ENCODE data around the gene FANCI.
"Not testable (repeated sequence)": the region's sequence is repeated elsewhere in the genome, so short reads cannot be mapped to it uniquely, and the experiment has no call there.

Gene FANCI

DNA sequence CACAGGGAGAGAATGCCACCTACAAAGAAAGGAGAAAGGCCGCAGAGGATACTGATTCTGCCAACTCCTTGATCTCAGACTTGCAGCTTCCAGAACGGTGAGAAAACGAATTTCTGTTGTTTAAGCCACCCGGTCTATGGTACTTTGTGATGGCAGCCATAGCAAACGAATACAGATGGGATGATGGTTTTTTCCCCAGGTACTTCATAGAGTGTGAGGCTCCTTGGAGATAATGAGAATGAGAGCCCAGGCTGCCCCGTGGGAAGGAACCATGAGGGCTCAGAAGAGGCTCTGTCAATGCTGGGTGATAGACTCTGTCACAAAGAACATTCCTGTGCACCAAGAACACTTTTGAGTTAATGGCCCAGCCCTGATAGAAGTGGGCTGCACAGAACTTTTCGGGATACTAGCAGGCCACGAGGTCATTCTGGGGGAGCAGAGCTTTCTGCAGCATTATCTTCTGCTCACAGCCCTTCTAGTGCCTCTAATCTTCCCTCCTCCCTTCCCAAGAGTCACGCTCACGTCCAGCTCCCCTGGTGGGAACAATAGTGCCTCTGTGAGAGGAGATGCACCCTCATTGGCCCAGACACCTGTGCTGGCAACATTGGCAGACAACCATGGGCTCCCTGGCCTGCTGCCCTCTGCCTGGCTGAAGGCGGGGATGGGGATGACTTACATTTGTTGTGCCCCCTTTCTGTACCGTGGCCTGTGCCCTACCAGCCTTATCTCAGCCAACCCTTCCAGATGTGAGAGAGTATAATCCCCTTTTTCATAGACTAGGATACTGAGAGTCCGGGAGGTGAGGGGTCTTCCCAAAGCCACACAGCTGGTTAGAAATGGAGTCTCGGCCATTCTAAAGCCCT lies 17.2 kb upstream of the FANCI start:
- DNase-seq = peak; percentile 91

DNA sequence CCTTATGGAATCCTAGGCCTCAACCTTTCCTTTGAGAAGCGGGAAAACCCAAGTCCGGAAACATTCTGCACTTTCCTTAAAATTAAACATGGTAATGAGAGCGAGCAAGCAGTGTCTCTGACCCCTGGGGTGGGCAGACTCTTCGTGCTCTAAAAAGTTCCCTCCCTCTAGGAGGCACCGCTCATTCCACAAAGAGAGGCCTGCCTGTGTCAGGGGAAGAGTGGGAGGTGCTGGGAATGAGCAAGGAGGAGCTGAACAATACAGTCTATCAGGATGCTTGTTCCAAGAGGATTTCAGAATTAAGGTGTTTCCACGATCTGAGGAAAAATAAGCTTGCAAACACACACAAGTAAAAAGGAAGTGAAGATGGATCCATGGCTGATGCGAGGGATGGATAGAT lies 16.4 kb upstream of the FANCI start:
- no peak for DNase-seq

DNA sequence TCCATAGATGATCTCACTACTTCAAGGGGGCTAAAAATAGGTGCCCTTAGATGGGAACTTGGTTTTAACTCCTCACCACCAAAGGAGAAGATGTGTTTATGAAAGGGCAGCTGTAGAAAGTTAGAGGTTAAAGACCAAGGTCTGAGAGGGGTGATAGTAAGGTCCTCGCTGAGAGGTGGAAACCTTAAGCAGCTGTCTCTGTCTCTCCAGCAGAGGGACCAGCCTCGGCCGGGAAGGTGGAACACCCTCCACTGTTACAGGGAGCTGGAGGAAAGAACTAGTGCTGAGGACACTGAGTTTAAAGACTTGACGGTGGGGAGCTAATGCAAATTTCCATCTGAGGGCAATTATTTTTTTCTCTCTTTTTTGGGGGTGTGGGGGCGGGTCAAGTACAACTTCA lies 13.5 kb upstream of the FANCI start:
- DNase-seq = no peak

DNA sequence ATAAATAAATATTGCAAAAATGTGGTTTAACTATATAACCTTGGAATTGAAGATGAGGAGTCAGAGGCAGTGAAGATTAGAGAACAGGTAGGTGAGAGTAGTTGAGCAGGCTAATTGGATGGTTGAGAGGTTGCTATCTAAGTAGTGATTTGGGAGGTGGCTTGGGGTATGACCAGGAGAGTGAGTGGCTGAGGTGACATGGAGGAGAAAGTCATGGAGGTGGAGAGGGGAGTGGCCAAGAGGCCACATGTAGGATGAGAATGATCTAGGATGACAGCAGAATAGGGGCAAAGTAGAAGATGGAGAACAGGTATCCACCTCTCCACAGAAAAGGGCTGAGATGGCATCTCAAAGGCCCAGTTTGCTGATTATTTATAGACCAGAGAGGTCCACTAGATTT lies 11.9 kb upstream of the FANCI start:
- DNase-seq = no peak

DNA sequence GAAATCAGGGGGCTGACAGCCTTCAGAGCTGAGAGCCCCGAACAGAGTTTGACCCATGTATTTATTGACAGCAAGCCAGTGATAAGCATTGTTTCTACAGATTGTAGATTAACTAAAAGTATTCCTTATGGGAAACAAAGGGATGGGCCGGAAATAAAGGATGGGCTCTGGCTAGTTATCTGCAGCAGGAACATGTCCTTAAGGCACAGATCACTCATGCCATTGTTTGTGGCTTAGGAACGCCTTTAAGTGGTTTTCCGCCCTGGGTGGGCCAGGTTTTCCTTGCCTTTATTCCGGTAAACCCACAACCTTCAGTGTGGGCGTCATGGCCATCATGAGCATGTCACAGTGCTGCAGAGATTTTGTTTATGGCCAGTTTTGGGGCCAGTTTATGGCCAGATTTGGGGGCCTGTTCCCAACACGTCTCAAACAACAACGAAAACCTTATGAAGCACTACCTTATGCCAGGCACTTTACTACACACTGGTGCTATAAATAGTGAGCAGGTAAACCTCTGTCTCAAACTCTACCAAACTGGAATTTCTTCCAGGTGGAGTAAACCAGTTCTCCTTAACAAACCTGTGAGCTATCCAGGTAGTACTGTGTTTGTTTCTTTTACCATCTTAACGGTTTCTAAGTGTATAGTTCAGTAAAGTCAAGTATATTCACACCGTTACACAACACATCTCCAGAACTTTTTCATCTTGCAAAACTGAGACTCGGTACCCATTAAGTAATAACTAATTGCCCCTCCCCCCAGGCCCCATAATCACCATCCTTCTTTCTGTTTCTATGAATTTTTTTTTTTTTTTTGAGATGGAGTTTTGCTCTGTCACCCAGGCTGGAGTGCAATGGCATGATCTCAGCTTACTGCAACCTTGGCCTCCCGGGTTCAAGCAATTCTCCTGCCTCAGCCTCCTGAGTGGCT lies 3.6 kb upstream of the FANCI start:
- not testable (repeated sequence) for DNase-seq

DNA sequence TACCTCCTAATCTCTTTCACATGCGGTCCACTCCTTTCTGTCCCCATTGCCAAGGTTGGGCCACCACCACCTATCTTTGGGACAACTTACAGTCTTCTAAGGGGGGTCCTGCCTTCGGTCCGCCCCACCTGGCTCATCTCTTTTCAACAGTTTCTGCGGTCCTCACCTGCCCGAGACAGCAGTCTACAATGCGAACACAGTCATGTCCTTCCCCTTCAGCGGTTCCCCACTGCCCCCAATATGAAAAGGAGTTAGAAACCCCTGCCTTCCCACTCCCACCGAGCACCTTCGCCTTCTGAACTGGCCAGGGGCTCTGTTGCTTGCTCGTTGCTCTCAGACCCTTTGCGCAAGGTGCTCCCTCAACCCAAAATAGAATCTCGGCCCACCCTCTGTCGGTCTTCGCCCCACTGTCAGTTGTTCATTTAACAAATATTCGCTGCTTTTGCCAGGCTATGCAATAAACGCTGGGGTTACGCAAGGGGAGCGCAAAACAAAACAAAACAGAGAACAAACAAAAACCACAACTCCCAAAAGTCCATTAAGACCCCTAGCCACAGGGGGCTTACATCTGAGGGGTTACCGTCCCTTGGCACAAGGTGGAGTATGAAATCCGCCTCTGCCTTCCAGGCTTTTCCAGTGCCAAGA lies 611 bp upstream of the FANCI start:
- DNase-seq = no peak

DNA sequence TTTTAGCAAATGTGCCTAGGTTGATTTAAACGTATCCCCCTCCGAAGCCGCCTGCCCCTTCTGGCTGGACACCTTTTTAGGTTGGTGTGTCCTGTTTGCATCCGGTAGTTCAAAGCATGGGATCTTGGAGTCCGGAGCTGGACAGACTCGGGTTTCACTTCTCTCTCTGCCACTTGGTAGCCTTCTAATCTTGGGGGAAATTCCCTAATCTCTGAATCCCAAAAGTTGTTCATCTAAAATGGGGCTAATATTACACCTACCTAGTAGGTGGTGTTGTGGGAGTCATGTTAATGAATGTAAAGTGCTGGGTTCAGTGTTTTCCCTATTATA lies 760 bp downstream of the FANCI start:
- DNase-seq = no peak

DNA sequence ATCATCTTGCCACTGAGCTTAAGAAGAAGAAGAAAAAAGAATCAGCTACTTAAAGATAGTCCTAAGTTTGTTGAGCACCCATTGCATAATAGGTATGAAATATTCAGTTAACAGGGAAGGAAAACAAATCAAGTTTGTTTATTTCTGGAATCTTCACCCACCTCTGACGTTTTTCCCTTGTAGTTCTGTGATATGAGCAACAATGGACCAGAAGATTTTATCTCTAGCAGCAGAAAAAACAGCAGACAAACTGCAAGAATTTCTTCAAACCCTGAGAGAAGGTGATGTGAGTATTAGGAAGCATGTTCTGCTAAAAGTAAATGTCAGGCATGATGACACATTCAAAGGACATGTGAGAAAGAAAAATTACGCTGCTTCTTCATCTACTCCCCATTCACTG lies 3.7 kb downstream of the FANCI start:
- DNase-seq = no peak

DNA sequence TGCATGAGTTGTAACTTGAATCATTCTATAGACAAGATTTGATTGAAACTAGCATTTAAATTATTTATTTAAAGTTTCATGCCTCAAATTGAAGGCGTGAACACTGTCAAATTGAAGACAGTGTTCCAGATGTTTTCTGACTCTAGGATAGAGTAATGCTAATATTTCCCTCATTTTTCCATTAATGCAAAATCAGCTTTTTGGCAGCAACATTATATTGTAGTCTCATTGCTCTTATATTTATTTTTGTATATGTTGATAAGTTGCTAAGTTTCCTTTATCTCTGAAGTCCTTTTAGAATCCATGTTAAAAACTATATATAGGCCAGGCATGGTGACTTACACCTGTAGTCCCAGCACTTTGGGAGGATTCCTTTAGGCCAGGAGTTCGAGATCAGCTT lies 4.8 kb downstream of the FANCI start:
- DNase-seq = no peak

DNA sequence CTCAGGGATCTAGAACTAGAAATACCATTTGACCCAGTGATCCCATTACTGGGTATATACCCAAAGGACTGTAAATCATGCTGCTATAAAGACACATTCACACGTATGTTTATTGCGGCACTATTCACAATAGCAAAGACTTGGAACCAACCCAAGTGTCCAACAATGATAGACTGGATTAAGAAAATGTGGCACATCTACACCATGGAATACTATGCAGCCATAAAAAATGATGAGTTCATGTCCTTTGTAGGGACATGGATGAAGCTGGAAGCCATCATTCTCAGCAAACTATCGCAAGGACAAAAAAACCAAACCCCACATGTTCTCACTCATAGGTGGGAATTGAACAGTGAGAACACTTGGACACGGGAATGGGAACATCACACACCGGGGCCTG lies 6.4 kb downstream of the FANCI start:
- DNase-seq = not testable (repeated sequence)

DNA sequence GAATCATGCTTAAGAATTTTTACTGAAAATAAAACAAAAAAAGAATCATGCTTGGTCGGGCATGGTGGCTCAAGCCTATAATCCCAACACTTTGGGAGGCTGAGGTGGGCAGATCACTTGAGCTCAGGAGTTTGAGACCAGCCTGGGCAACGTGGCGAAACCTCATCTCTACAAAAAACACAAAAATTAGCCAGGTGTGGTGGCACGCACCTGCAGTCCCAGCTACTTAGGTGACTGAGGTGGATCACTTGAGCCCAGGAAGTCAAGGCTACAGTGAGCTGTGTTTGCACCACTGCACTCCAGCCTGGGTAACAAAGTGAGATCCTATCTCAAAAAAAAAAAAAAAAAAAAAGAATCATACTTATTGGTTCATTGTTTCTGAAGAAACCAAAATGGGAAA lies 33.5 kb downstream of the FANCI start:
- DNase-seq = not testable (repeated sequence)

DNA sequence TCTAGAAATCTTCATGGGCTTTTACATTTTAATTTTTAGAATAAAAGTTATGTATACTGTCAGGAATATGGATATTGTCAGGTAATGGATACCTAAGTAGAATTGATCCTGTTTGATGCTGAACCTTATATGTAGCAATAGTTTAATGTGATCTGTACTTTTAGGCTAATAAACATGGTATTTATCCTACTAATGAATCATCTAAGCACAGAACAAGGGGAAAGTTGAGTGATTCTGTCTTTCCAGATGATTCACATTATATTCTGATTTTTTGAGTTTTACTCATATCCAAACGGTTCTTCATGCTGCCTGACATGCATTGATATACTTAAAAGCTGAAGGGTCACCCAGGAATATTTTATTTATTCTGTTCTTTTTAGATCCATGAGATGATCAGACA lies 34.5 kb downstream of the FANCI start:
- no peak for DNase-seq

DNA sequence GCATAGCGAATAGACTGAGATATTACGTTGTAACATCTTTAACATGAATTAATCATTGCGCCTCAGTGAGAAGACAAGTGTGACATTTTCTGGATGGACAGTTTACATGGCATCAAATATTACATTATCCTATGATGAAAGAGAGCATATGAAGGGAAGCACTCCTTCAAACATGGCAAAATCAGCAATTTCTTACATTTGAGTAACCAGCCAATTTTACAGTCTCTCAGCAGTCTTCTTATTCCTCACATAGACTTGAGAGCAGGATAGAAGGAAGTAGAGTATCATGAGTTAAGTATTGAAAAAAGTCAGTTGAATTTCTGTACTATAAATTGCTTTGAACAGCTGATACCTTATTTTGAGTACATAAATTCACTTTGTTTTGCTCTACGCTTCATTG lies 38.9 kb downstream of the FANCI start:
- no peak for DNase-seq

DNA sequence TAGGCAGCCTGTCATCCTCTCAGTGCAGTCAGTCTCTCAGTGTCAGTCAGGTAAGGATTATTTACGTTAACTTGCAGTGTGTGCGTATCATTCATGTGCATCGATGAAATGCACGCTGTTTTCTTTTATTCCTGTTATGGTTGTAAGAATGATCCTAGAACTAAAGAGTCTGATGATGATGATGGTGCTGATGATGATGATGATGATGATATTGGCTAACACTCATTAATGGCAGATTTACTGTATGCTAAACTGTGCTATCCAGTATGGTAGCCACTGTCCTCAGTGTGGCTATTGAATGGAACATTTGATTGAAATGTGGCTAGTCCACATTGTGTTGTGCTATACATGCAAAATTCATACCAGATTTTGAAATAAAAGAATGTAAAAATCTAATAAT lies 39.4 kb downstream of the FANCI start:
- DNase-seq = no peak

DNA sequence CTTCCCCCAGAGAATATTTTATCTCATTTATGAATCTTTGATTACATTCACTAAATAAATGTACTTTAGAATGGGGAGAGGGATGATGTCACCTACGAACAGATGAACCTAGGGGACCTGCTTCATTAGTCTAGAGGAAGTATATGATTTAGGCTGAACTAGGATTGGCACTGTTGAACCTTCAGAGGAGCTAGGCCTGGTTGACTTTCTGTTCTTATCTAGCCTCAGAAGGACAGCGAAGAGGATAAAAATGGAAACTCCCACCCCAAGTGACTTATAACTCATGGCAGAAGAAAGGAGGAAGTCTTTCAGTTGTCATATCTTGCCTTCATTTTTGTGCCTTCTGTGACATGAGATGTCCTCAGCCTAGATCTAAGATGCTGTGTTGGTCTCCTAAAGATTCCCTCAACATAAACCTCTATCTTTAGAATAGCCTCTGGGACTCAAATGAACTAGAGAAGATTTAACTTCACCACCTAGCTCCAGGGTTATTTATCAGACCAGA lies 48.2 kb downstream of the FANCI start:
- DNase-seq = no peak

DNA sequence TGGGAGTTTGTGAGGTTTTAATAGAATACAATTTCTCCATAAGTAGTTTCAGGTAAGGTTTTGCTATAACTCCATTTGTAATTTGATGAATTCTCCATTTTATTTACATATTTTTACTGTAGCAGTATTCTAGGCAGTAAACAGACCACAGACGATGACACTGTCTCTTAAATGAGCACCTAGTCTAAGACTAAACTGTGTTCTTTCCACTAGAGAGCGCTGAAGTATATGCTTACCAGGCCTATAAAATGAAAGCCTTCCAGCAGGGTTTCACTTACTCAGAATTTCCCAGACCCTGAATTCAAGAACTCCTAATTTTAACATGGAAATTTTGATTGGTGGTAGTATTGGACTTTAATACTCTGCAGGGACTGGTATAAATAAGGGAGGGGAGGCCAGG lies 49.2 kb downstream of the FANCI start:
- DNase-seq = no peak

DNA sequence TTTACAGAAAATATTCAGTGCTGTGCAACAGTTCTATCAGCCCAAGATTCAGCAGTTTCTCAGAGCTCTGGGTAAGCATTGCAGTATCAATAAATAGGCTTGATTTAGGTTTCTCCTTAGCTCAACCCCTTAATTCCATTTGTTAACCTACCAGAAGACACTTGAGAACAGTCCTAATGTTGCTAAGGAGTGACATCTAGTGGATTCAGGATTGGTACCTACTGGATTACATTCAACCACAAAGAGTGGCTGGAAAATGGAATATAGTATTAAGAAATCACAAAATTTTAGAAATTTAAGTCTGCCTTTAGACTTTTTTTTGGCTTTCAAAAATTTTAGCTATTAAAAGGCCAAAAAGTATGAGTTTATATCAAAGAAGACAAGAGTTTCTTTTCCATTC lies 56.1 kb downstream of the FANCI start:
- DNase-seq = no peak

DNA sequence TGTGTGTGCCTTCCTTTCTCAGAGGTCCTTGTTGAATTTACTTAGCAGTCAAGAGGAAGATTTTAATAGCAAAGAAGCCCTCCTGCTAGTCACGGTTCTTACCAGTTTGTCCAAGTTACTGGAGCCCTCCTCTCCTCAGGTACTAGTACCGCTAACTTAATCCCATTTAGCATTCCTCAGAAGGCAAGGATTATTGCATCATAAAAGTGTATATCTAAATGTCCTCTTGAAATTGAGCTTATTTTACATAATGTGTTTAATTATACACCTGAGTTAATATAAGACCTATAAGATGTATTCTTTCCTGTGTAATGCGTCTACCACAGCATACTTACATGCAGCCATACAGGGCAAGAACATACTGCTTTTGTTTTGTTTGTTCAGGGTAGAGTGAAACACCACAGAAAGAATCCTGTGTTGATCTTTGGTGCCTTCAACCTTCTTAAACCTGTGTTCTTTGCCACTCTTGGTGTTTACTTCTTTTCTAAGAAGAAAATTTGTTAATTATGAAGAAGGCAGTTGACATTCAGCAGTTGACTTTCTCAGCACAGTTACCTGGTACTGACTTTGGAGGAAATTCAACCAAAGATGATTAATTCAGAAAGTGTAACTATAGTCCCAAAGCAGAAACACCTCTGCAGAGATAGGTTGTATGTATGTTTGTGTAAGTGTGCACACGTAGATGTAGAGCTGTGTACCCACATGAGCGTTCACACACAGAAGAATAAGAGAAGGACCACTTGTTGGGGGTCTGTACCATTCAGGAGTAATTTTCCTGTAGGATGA lies 57.7 kb downstream of the FANCI start:
- DNase-seq = no peak

DNA sequence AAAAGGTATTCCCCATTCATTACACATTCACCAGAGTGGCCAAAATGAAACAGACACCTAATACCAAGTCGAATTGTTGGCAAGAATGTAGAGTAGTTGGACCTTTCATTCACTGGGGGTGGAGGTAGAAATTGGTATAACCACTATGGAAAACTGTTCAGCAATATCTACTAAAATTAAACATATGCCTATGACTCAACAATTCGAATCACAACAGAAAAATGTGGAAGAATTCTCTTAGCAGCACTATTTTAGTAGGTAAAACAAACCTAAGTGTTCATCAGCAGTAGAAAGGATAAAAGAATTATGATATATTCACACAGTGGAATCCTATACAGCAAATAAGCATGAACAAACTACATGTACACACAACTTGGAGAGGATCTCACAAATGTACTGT lies 60.2 kb downstream of the FANCI start:
- DNase-seq = no peak

DNA sequence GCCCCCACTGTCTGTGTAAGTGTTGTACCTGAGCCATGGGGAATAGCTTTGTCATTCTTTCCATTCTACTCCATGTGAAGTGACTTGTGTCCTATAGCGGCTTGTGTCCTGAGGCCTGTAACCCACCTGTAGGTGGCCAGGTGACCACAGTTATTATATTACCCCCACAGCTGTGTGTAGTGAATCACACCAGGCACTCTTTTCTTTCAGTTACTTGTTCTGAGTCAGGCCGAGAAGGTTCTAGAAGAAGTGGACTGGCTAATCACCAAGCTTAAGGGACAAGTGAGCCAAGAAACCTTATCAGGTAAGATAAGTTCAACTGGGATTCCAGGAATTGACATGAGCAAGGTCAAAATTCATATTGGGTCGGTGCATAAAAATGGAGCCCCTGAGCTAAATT lies 61.6 kb downstream of the FANCI start:
- no peak for DNase-seq

DNA sequence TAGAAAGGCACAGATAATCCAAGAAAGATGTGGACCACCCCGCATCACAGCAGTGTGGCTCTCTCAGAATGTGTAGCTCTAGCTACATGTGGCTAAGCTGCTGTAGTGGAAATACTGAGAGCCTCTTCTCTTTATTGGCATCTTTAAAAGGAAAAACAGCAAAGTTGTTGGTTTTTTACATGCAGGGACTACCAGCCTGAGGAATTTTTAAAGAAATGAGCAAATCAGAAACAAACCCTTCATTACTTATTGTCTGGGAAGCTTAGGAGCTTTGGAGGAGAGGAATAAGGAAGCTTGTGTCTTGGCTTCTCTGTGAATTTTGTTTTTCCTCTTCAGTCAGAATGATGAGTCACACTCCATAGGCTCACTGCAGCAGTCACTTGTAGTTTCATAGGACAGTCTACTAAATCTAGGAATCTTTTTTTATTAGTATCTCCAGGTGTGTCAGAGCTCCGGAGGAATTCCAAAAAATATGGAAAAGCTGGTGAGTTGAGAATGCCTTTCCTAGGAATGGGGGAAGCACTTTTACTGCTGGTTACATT lies 63.3 kb downstream of the FANCI start:
- no peak for DNase-seq

DNA sequence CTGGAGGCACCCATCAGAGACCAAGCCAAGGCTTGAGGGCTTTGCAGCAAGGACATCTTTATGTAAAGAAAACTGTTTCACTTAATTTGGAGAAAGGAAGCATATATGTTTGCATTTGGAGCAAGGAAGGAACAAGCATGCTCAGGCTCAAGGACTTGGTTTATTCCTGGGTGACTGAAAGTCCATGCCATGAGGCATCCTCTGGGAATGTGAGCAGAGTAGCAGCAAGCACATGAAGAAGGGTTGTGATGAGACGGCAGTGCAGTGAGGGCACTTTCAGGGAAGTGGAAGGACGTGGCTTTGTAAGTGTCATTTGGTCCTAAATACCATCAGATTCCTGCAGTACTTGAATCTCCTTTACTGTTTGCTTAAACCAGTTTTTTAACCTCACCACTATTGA lies 64.0 kb downstream of the FANCI start:
- no peak for DNase-seq

All from hematopoietic multipotent progenitor cell treated with erythropoietin and hydrocortisone succinate and interleukin-3 and kit ligand, for 8 days (in vitro differentiated cells).